Esophagus (tissue), 2 donors: ENCODE data around the gene IFITM5. TPM values are rescaled to one million over a fixed set of nuclear protein-coding genes. Genes with fewer than 3 reads are reported as not detected.

Source experiments
- polyA plus RNA-seq, 2 donors: library from polyadenylated mRNA; stranded (reverse); fragments of 200-250 nt; gene quantifications; one replicate each; pipeline ENCODE4 v1.2.3, GENCODE V29; 2013
- donor health status: healthy with polysubstance abuse.
- donor health status: Bipolar disorder and iron deficiency.

Gene IFITM5
- polyA plus RNA-seq, 2 donors: not detected

Other genes with a start within 250 kb of the IFITM5 start
- gene SCGB1C1, start 106.4 kb downstream of the IFITM5 start, polyA plus RNA-seq: not detected
- gene BET1L, start 92.1 kb downstream of the IFITM5 start, polyA plus RNA-seq: 10 to 100 TPM; 12.5 to 18.0 TPM
- 10 to 100 TPM; 31.2 to 42.8 TPM for gene RIC8A, start 91.8 kb downstream of the IFITM5 start, polyA plus RNA-seq
- gene SIRT3, start 63.2 kb downstream of the IFITM5 start, polyA plus RNA-seq: 10 to 100 TPM in 1 of 2 donors, 1 to 10 TPM in 1; 7.9 to 13.5 TPM
- gene PSMD13, start 62.5 kb downstream of the IFITM5 start, polyA plus RNA-seq: 10 to 100 TPM; 90.8 to 98.2 TPM
- under 1 TPM; 0.05 to 0.06 TPM for gene NLRP6, start 21.1 kb downstream of the IFITM5 start, polyA plus RNA-seq
- 10 to 100 TPM; 10.3 to 38.9 TPM for gene PGGHG, start 10.4 kb downstream of the IFITM5 start, polyA plus RNA-seq
- 100 to 1,000 TPM in 1 of 2 donors, 10 to 100 TPM in 1; 72.3 to 165 TPM for gene IFITM2, start 8.3 kb upstream of the IFITM5 start, polyA plus RNA-seq
- gene IFITM1, start 14.5 kb upstream of the IFITM5 start, polyA plus RNA-seq: 100 to 1,000 TPM in 1 of 2 donors, 10 to 100 TPM in 1; 48.2 to 112 TPM
- gene IFITM3, start 21.3 kb upstream of the IFITM5 start, polyA plus RNA-seq: 100 to 1,000 TPM; 243 to 450 TPM
- gene B4GALNT4, start 70.0 kb upstream of the IFITM5 start, polyA plus RNA-seq: 1 to 10 TPM; 5.0 to 5.2 TPM
- gene PKP3, start 94.7 kb upstream of the IFITM5 start, polyA plus RNA-seq: 100 to 1,000 TPM; 332 to 353 TPM
- 10 to 100 TPM; 25.4 to 41.7 TPM for gene SIGIRR, start 115.5 kb upstream of the IFITM5 start, polyA plus RNA-seq
- gene ANO9, start 142.5 kb upstream of the IFITM5 start, polyA plus RNA-seq: 10 to 100 TPM; 18.1 to 40.4 TPM
- 10 to 100 TPM; 12.4 to 20.5 TPM for gene PTDSS2, start 150.8 kb upstream of the IFITM5 start, polyA plus RNA-seq
- 100 to 1,000 TPM; 106 to 219 TPM for gene RNH1, start 207.7 kb upstream of the IFITM5 start, polyA plus RNA-seq
- gene HRAS, start 236.1 kb upstream of the IFITM5 start, polyA plus RNA-seq: 100 to 1,000 TPM; 163 to 257 TPM
- gene LRRC56, start 238.0 kb upstream of the IFITM5 start, polyA plus RNA-seq: 1 to 10 TPM; 1.7 to 4.0 TPM